Measurements from ENCODE around the gene ZNF24. TPM values are rescaled to one million over a fixed set of nuclear protein-coding genes. Genes with fewer than 3 reads are reported as not detected.

ZNF24 gene
- total and polyA plus RNA-seq, 10 of the 15 experiments (the other 5 are each of a cell fraction or from before 2014, with no cell fraction given): 13.6 to 41.7 (median 28.3) TPM

DNA sequence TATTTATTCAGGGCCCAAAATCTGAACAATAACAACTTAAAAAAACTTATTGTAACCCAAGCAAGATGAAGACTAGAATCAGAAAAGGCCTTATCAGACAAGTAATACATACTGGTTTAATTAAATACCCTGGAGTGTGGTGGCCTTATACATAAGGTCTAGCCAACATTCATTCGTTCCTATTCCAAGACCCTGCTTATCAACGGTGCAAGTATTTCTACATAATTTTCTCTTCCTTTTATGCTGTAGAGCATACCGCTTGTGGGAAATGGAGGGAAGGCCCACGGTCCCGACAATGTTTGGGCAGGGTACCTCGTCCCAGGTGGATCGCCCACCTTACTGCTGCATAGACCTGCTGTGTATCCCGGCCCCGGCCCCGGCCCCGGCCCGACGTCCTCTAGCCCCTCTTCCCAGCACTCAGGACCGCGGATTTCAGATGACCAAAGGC is 708 bp downstream of the ZNF24 start (continued):
- TF ChIP-seq, protein P1, sequence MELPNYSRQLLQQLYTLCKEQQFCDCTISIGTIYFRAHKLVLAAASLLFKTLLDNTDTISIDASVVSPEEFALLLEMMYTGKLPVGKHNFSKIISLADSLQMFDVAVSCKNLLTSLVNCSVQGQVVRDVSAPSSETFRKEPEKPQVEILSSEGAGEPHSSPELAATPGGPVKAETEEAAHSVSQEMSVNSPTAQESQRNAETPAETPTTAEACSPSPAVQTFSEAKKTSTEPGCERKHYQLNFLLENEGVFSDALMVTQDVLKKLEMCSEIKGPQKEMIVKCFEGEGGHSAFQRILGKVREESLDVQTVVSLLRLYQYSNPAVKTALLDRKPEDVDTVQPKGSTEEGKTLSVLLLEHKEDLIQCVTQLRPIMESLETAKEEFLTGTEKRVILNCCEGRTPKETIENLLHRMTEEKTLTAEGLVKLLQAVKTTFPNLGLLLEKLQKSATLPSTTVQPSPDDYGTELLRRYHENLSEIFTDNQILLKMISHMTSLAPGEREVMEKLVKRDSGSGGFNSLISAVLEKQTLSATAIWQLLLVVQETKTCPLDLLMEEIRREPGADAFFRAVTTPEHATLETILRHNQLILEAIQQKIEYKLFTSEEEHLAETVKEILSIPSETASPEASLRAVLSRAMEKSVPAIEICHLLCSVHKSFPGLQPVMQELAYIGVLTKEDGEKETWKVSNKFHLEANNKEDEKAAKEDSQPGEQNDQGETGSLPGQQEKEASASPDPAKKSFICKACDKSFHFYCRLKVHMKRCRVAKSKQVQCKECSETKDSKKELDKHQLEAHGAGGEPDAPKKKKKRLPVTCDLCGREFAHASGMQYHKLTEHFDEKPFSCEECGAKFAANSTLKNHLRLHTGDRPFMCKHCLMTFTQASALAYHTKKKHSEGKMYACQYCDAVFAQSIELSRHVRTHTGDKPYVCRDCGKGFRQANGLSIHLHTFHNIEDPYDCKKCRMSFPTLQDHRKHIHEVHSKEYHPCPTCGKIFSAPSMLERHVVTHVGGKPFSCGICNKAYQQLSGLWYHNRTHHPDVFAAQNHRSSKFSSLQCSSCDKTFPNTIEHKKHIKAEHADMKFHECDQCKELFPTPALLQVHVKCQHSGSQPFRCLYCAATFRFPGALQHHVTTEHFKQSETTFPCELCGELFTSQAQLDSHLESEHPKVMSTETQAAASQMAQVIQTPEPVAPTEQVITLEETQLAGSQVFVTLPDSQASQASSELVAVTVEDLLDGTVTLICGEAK (IDR thresholded peaks at IDR 0.05; ENCODE audit: borderline replicate concordance): no peak
- no peak for TF ChIP-seq MYB (IDR thresholded peaks at IDR 0.05; ENCODE audit: borderline replicate concordance, low read depth, low read length)
- TF ChIP-seq SUZ12 (IDR thresholded peaks at IDR 0.05; ENCODE audit: unreplicated experiment): no peak
- TF ChIP-seq FOS (IDR thresholded peaks at IDR 0.05; ENCODE audit: borderline replicate concordance, extremely low read depth, insufficient read length): no peak
- TF ChIP-seq, protein P2, sequence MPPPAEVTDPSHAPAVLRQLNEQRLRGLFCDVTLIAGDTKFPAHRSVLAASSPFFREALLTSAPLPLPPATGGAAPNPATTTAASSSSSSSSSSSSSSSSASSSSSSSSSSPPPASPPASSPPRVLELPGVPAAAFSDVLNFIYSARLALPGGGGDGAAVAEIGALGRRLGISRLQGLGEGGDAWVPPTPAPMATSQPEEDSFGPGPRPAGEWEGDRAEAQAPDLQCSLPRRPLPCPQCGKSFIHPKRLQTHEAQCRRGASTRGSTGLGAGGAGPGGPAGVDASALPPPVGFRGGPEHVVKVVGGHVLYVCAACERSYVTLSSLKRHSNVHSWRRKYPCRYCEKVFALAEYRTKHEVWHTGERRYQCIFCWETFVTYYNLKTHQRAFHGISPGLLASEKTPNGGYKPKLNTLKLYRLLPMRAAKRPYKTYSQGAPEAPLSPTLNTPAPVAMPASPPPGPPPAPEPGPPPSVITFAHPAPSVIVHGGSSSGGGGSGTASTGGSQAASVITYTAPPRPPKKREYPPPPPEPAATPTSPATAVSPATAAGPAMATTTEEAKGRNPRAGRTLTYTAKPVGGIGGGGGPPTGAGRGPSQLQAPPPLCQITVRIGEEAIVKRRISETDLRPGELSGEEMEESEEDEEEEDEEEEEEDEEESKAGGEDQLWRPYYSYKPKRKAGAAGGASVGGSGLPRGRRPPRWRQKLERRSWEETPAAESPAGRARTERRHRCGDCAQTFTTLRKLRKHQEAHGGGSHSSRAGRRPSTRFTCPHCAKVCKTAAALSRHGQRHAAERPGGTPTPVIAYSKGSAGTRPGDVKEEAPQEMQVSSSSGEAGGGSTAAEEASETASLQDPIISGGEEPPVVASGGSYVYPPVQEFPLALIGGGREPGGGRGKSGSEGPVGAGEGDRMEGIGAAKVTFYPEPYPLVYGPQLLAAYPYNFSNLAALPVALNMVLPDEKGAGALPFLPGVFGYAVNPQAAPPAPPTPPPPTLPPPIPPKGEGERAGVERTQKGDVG (CRISPR knock-in tag; IDR thresholded peaks at IDR 0.05): no peak
- TF ChIP-seq ATF7 (IDR thresholded peaks at IDR 0.05; ENCODE audit: low read depth): no peak
- TF ChIP-seq SMAD5 (IDR thresholded peaks at IDR 0.05; ENCODE audit: low read depth): no peak
- TF ChIP-seq NRF1 (conservative IDR thresholded peaks at IDR 0.05; ENCODE audit: low read depth, low read length): no peak
